ENCODE data around the gene LINGO1.

Gene LINGO1

GRCh38 chr15:77574521-77575202, 58.0 kb downstream of the LINGO1 start:
- DNase-seq (ENCODE audit: extremely low read depth in 1 of 2, low read depth in 1 of 2): no peak

GRCh38 chr15:77573802-77574201, 58.9 kb downstream of the LINGO1 start:
- no peak for DNase-seq (ENCODE audit: extremely low read depth in 1 of 2, low read depth in 1 of 2)

- no peak for DNase-seq (ENCODE audit: extremely low read depth in 1 of 2, low read depth in 1 of 2)
Observed at GRCh38 chr15:77572186-77572585, 60.5 kb downstream of the LINGO1 start.

- no peak for DNase-seq (ENCODE audit: extremely low read depth in 1 of 2, low read depth in 1 of 2)
Observed at GRCh38 chr15:77571741-77572140, 61.0 kb downstream of the LINGO1 start.

GRCh38 chr15:77571181-77571580, 61.5 kb downstream of the LINGO1 start:
- DNase-seq (ENCODE audit: extremely low read depth in 1 of 2, low read depth in 1 of 2): no peak

GRCh38 chr15:77569729-77570125, 63.0 kb downstream of the LINGO1 start:
- DNase-seq (ENCODE audit: extremely low read depth in 1 of 2, low read depth in 1 of 2): no peak

- no peak for DNase-seq (ENCODE audit: extremely low read depth in 1 of 2, low read depth in 1 of 2)
Observed at GRCh38 chr15:77568973-77569728, 63.6 kb downstream of the LINGO1 start.

- no peak for DNase-seq (ENCODE audit: extremely low read depth in 1 of 2, low read depth in 1 of 2)
Observed at GRCh38 chr15:77568014-77568972, 64.4 kb downstream of the LINGO1 start.

GRCh38 chr15:77567202-77567601, 65.5 kb downstream of the LINGO1 start:
- DNase-seq (ENCODE audit: extremely low read depth in 1 of 2, low read depth in 1 of 2): no peak

GRCh38 chr15:77566092-77566491, 66.6 kb downstream of the LINGO1 start:
- no peak for DNase-seq (ENCODE audit: extremely low read depth in 1 of 2, low read depth in 1 of 2)

GRCh38 chr15:77565378-77565915, 67.3 kb downstream of the LINGO1 start:
- no peak for DNase-seq (ENCODE audit: extremely low read depth in 1 of 2, low read depth in 1 of 2)

GRCh38 chr15:77564938-77565337, 67.8 kb downstream of the LINGO1 start:
- DNase-seq (ENCODE audit: extremely low read depth in 1 of 2, low read depth in 1 of 2): no peak

- no peak for DNase-seq (ENCODE audit: extremely low read depth in 1 of 2, low read depth in 1 of 2)
Observed at GRCh38 chr15:77564341-77564740, 68.4 kb downstream of the LINGO1 start.

GRCh38 chr15:77563623-77564156, 69.0 kb downstream of the LINGO1 start:
- DNase-seq (ENCODE audit: extremely low read depth in 1 of 2, low read depth in 1 of 2): no peak

All from stimulated activated CD8-positive, alpha-beta memory T cell treated with anti-CD3 and anti-CD28 coated beads, Interleukin-7, amount 100 ng/mL, for 48 hours (primary cell).